ENCODE measurements around the gene ADAMTS17. TPM values are rescaled to one million over a fixed set of nuclear protein-coding genes. Genes with fewer than 3 reads are reported as not detected.

ADAMTS17 gene
- total RNA-seq, 1 experiment from 2014 or later, result 1.8 TPM

GRCh38 chr15:99983171-99983885 is 358.4 kb downstream of the ADAMTS17 start:
- CTCF ChIA-PET, result interaction anchor here (0.8 to 3.4 kb wide), 16 partner anchors 12 to 400 kb away, joined by 3 to 23 read pairs (median 4); partner anchors contain the start of gene ADAMTS17
- H3K27ac Mint-ChIP-seq, result peak overlapping the region; percentile 95
- TF ChIP-seq NR1H2 (CRISPR knock-in tag; IDR thresholded peaks at IDR 0.05) (no peak), TEAD1 (CRISPR knock-in tag; IDR thresholded peaks at IDR 0.05) (peak; percentile 50; the same call in 1 of the 2 replicates), ZMAT4 (CRISPR knock-in tag; IDR thresholded peaks at IDR 0.05) (no peak), FOXP4 (CRISPR knock-in tag; IDR thresholded peaks at IDR 0.05) (peak; percentile 96), GRHL2 (CRISPR knock-in tag; IDR thresholded peaks at IDR 0.05; ENCODE audit: insufficient replicate concordance, severe bottlenecking) (no peak), SOX15 (CRISPR knock-in tag; IDR thresholded peaks at IDR 0.05) (no peak), KAT7 (CRISPR knock-in tag; IDR thresholded peaks at IDR 0.05; ENCODE audit: borderline replicate concordance) (no peak), ZNF416 (CRISPR knock-in tag; IDR thresholded peaks at IDR 0.05) (no peak), ZNF317 (CRISPR knock-in tag; IDR thresholded peaks at IDR 0.05; ENCODE audit: borderline replicate concordance, low read depth) (no peak), ATF2 (CRISPR knock-in tag; IDR thresholded peaks at IDR 0.05; ENCODE audit: borderline replicate concordance, low read depth) (no peak), RORB (CRISPR knock-in tag; IDR thresholded peaks at IDR 0.05) (no peak), CTCF (IDR thresholded peaks at IDR 0.05) (no peak), ZNF263 (CRISPR knock-in tag; IDR thresholded peaks at IDR 0.05; ENCODE audit: low read depth) (no peak), ZNF671 (CRISPR knock-in tag; IDR thresholded peaks at IDR 0.05) (no peak), ARID4B (CRISPR knock-in tag; IDR thresholded peaks at IDR 0.05; ENCODE audit: borderline replicate concordance) (no peak), TCF7 (CRISPR knock-in tag; IDR thresholded peaks at IDR 0.05; ENCODE audit: low read depth) (no peak), ZNF138 (CRISPR knock-in tag; conservative IDR thresholded peaks at IDR 0.05) (no peak), PREB (CRISPR knock-in tag; IDR thresholded peaks at IDR 0.05; ENCODE audit: borderline replicate concordance) (no peak), SMAD4 (CRISPR knock-in tag; IDR thresholded peaks at IDR 0.05) (no peak), AFF4 (CRISPR knock-in tag; IDR thresholded peaks at IDR 0.05; ENCODE audit: borderline replicate concordance) (no peak; the same call in 1 of the 2 replicates)

More at GRCh38 chr15:99983171-99983885, 358.4 kb downstream of the ADAMTS17 start:
- peak; percentile 53 for DNase-seq (ENCODE audit: low spot score)
- peak overlapping the region; percentile 50 for H3K4me3 Mint-ChIP-seq
- POLR2A ChIA-PET, result interaction anchor here (0.9 to 1.2 kb wide), 2 partner anchors 11 to 54 kb away, joined by 3 to 6 read pairs; no protein-coding TSS in a partner anchor
- peaks cover 4% of the 10 kb centered on the region for H3K36me3 Mint-ChIP-seq
- H3K9me3 Mint-ChIP-seq, result peaks cover 4% of the 10 kb centered on the region
- ATAC-seq, result peak; percentile 72
- peaks cover 44% of the 10 kb centered on the region for H3K4me1 Mint-ChIP-seq
- no peaks in the 10 kb centered on the region for H3K27me3 Mint-ChIP-seq (ENCODE audit: low read depth)
